Measurements from ENCODE around the gene DISP2.

DISP2 gene, protein sequence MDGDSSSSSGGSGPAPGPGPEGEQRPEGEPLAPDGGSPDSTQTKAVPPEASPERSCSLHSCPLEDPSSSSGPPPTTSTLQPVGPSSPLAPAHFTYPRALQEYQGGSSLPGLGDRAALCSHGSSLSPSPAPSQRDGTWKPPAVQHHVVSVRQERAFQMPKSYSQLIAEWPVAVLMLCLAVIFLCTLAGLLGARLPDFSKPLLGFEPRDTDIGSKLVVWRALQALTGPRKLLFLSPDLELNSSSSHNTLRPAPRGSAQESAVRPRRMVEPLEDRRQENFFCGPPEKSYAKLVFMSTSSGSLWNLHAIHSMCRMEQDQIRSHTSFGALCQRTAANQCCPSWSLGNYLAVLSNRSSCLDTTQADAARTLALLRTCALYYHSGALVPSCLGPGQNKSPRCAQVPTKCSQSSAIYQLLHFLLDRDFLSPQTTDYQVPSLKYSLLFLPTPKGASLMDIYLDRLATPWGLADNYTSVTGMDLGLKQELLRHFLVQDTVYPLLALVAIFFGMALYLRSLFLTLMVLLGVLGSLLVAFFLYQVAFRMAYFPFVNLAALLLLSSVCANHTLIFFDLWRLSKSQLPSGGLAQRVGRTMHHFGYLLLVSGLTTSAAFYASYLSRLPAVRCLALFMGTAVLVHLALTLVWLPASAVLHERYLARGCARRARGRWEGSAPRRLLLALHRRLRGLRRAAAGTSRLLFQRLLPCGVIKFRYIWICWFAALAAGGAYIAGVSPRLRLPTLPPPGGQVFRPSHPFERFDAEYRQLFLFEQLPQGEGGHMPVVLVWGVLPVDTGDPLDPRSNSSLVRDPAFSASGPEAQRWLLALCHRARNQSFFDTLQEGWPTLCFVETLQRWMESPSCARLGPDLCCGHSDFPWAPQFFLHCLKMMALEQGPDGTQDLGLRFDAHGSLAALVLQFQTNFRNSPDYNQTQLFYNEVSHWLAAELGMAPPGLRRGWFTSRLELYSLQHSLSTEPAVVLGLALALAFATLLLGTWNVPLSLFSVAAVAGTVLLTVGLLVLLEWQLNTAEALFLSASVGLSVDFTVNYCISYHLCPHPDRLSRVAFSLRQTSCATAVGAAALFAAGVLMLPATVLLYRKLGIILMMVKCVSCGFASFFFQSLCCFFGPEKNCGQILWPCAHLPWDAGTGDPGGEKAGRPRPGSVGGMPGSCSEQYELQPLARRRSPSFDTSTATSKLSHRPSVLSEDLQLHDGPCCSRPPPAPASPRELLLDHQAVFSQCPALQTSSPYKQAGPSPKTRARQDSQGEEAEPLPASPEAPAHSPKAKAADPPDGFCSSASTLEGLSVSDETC (N-terminal part only)

DNA sequence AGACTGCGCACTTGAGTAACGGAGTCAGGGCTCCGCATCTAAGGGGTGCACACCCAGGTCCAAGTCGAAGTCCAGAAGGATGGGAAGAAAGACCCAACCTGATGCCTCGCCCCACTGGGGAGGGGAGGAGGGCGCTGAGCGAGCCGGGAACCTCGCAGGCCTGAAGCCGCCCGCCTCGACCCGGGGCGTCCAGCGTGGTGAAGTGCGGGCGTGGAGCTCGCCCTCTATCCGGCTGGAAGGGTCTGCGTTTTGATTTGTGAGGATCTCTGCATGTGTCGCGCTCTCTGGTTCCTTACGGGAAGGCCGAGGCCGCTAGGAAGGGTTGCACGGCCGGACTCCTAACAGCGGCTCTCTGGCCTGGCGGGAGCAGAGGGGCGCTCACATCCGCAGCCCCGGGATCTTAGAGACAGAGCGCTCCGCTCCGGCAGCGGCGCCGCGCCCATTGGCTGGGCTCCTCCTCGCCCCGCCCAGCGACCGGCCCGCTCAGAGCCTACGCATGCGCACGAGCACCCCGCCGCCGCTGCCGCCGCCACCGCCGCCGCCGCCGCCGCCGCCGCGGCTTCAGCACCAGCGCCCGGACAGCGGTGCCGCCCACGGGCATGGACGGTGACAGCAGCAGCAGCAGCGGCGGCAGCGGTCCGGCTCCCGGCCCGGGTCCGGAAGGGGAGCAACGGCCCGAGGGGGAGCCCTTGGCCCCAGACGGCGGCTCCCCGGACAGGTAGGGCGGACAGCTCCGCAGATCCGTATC is at the start of gene DISP2:
Gene DISP2 (plus strand): TSS at position 497 of the 748 bp plus-strand sequence. CDS start 103 bp downstream, at position 600.
- peak; percentile 82 for DNase-seq

DNA sequence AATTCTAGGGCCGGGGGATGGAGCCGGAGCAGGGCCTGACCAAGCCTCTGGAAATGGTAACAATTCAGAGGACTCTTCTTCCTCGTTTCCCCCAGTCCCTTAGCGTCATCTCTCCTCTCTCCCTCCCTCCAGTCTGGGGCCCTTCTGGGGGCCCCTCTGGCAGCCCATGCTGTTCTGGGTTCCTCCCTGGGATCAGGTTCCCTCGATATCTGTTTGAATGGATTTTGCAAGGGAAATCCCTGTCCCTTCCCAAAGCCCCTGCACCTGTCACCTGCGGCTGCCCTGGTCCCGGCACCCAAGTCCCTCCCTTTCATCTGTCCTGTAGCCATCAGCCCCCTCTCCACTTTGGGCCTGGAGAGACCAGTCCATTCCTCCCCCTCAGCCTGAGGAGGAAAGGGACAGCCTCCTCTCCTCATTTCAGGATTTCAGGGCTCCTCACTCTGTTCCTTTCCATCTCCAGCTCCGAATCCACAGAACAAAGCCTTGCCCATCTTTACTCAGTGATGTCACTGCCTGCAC is 48.6 kb upstream of the DISP2 start:
- DNase-seq: no peak

DNA sequence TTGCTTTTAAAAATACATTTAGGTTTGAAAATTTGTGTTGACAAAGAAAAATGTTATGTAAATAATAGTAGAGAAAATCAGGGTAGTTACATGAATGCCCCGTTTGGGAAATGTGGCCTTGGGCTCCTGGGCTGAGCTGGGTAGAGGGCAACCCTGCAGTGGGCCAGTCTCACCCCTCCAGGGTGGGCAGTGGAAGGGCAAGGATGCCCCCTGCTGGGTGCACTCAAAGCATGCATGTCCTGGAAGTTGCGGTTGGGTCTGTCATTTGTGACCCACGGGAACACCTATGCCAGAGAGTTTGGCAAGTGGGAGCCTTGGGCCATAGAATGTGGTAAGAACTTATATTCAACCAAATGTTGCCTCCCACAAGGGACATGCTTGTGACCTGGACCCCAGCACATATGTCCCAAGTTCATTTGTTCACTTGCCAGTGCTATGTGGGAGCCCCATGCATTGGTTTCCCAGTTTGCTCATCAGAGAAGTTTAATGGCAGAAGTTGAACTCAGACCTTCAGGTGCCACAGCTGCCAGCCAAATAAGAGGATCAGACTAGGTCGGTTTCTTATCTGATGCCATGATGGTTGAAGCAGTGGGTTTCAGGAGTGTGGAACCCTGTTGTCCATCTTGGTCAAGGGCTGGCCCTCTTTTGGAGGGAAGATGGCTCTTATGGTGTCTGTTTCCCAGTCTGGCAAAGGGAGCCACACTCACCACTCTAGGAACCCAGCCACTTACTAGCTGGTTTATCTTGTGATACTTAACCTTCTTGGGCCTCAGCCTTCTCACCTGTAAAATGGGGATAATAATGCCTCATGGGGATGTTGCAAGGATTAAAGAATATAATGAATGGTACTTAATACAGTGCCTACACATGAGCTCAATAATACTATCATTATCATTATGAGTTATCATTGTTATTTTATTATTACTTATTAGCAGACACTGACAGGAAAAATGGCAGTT is 47.7 kb upstream of the DISP2 start:
- DNase-seq: peak; percentile 77

DNA sequence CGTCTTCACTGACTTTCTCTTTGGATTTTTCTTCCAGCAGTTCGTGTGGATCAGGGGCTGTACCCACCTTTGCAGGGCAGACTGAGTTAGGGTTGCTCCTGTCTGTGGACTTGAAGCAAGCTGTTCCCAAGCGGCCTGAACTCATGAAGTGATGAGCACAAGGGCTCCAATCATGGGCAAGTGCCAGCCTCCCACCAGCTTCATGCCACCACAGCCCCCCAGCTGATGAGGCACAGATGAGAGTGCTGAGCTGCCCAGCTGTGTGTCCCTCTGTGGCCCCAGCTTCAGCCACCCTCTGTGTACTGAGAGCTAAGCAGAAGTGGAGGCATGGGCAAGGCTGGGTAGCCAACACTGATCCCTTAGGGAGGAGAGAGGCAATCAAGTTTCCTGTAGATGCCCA is 47.0 kb upstream of the DISP2 start:
- no peak for DNase-seq

DNA sequence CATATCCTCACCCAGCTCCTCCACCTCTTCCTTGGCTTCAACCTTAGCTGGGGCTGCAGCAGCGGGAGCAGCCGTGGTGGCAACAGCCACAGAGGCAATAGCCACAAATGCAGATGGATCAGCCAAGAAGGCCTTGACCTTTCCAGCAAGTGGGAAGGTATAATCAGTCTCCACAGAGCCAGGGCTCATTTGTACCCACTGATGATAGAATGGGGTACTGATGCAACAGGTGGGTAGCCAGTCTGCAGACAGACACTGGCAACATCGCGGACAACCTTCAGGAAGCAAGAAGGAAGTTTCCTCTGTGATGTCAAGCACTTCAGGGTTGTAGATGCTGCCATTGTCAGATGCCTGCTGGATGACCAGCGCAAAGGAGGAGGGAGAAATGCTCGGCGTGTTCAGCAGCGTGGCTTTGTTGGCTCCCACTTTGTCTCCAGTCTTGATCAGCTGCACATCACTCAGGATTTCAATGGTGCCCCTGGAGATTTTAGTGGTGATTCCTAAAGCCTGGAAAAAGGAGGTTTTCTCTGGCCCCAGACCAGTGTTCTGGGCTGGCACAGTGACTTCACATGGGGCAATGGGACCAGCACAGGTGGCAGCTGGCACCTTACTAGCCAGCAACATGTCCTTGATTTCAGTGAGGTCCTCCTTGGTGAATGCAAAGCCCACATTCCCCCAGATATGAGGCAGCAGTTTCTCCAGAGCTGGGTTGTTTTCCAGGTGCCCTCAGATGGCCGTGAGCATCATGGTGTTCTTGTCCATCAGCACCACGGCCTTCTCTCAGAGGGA is 45.5 kb upstream of the DISP2 start:
- DNase-seq: no peak

DNA sequence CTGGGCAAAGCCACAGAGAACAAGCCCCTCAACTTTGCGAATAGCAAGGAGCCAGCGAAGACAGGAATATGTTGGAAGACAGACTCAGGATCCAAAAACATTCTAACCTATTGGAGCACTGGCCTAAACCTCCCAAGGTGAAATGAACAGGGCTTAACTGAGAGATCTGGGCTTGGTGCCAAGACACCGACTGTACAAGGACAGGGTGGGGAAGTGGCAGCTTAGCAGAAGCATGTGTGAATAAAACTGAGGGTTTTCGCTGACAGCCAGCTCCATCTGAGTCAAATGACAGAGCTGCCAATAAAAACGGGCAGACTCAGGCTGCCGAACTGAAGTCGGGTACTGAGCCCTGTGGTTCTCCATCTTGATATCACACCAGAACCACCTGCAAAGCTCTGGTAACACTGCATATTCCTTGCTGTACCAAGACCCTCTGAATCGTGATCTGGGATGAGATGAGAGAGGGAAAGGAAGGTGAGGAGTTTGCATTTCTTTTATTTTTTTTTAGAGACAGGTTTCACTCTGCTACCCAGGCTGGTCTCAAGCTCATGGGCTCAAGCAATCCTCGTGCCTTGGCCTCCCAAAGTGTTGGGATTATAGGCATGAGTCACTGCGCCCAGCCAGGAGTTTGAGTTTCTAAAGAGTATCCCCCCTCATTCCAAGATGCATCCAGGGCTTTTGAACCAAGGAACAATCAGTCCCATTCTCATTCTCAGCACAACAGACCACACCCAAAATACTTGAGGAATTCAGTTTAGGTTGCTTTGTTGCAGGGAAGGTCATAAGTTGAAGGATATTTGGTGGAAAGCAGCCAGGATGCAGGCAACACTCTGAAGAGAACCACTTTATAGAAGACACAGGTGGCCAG is 44.3 kb upstream of the DISP2 start:
- peak; percentile 69 for DNase-seq

DNA sequence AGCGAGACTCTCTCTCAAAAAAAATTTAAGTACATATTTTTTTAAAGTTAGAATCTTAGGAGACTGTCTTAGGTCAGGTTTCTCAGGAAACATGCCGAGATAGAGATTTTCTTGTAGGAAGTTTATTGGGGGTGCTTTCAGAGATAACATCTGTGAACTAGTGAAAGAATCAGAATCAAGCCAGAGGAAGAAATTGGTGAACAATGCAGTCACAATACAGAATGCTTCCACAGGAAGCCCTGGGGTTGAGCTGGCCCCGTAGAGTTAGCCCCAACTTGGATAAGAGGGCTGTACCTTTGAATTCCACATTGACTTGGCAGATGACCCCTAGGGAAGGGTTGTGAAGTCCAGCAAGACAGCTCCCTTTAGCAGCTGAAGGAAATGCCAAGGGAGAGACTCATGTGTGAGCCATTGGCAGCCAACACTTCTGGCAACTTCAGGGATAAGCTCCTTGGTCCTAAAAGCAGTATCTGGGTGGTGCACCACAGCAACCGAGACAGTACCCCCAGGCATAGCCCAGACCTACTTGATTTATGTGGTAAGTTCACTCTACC is 43.2 kb upstream of the DISP2 start:
- DNase-seq: no peak

DNA sequence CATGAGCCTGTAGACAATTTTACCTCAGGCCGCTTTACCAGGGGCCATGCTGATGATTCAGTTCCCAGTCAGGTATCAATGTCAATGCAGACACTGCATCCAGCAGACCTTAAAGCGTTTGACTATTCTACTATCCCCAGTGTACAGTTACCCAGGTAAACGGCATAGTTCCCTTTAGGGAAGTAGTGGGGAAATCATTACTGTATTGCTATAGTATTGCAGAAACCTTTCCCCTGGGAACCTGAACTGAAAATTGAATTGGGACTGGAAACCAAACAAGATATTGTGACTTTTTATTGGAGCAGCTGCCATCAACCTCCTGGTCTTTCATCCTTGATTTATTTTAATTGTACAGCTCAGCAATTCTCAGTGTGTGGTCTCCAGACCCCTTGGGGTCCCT is 41.1 kb upstream of the DISP2 start:
- DNase-seq: no peak

DNA sequence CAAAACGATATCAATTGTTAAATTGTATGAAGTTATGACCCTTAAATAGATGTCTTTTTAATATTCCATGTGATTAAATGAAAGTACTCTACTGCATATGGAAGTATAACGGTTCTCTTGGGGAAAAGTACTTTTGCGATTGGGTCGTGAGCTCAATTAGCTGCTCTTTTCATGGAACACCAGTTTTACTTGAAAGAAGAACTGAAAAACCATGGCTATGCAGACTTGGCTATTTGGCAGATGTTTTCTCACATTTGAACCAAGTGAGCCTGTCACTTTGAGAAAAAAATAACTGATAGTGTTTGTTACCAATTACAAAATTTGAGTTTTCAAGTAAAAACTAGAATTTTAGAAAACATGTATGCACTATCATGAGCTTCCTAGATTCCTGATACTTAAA is 40.4 kb upstream of the DISP2 start:
- no peak for DNase-seq

DNA sequence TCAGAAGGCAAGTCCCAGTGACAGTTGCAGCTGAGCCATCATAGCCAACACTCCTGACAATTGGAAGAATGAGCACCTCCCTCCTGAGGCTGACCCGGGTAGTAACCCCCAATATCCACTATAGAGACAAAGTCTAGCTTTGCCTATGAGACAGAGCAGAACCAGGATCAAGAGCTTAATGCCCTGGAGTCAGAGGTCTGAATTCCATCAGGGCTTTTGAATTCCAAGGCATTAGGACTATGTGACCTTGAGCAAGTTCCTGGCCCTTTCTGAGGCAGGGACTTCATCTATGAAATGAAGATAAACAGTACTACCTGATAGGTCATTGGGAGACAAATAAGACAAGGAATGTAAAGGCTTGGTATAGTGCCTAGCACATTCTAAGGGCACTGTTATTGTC is 37.6 kb upstream of the DISP2 start:
- DNase-seq: no peak

DNA sequence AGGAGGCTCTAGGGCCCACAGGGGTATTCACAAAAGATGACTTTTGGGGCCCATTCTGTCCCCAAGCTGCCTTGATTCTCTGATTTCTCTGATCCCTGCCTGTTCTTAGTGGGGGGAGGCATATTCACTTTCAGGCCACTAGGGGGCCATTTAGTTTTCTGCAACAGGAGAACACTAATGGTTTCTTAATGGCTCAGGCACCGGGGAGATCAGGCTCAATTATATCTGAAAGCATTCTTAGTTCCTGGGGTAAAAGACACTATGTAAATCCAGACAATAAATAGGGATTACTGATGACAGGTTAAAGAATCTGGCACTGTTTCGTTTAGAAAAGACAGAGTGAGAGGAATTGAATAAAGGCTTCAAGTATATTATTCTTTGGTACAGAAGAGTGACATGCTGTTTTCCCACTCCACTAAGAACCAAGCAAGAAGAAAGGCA is 37.1 kb upstream of the DISP2 start:
- peak; percentile 78 for DNase-seq

DNA sequence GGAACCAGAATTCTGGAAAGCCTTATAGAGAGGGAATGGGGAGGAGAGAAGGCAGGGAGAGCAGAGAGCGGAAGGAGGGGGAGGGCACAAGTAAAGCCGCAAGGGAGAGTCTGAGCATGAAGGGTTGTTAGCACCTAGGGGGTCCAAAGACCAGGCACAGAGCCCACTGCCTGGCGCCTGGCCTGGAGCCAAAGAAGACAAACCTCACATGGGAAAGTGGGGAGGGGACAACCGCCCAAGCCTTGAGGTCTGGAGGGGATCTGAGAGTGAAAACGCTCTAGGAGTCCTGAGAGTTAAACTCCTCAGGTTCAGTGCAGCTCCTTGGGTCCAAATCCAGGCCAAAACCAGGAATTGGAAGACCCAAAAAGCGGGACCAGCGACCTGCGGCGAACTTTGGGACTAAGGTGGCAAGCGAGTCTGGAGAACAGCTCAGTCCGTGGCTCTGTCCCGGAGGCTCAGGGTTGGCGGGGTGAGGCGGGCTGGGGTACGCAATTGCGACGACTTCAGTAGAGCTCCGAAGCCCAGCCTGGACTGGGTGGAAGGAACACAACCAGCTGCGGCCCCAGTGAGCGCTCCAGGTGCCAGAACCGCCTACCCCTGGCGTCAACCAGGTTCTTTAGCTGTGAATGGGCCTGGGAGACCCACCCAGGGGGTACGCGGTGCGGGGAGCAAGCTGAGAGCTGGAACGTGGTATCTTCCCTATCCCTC is 35.3 kb upstream of the DISP2 start:
- DNase-seq: no peak

DNA sequence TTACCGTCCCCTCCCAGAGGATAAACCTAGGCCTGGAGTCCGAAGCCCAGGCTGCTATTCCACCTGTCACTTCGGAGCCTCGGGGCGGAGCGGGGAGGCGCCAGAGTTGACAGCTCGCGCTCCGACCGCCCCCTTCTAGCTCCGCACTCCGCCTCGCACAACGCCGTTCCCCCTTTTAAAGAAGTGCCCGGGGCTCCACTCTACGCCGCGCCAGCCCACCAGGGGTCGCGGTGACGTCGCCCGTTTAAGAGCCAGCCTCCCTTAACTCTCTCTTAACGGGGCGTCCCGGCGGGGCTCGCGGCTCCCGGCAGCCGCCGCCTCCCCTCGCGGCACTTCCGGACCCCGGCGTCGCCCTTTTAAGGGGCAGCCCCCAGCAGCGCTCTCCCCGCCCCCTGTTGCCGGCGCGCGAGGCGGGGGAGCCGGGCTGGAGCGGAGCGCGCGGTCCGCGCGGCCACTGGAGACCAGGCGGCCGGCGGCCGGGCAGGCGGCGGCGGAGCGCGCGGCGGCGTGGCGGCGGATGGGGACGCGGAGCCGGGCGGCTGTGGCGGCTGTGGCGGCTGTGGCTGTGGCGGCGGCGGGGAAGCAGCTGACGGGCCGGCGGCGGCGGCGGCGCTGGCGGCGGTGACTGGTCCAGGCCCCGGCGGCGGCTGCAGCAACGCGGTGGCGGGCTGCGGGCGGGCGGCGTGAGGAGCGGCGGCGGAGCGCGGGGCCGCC is 34.6 kb upstream of the DISP2 start, which contains the start of gene INAFM2:
Gene INAFM2 (plus strand): TSS at position 454 of the 714 bp plus-strand sequence. CDS start 364 bp downstream, outside the sequence.
- peak; percentile 94 for DNase-seq

DNA sequence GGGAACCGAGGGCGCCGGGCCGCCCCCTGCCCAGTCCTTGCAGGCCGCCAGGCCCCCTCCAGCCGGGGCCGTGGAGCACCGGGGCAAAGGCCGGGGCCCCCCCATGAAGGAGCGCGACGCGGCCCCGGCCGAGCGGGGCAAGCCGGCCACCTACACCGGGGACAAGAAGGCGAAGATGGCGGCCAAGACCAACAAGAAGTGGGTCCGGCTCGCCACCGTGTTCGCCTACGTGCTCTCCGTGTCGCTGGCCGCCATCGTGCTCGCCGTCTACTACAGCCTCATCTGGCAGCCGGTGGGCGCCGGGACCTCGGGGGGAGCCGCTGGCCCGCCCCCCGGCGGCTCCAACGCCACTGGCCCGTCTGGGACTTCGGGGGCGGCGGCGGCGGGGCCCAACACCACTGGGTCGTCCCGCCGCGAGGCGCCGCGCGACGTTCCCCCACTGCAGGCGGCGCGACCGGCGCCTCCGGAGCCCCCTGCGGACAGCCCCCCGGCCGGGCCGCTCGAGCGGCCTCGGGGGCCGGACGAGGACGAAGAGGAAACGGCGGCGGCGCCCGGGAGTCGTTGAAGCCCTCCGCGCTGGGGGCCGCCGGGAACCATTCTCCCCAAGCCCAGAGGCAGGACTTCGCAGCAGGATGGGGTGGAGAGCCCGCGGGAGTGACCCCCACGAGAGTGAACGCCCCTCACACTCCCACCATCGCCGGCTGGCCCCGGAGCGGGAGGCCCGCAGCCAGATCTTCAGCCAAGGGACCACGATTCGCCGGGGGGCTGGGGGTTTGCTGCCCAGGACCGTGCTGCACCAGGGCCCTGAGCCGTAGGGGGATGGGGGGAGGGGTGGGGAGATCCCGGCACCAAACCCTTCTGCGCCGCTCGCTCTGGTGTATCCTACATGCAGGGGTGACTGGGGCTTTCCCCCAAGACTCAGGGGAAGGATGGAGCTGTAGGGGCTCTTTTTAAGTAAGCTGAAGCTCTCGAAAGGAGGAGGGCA is 33.8 kb upstream of the DISP2 start:
- no peak for DNase-seq

DNA sequence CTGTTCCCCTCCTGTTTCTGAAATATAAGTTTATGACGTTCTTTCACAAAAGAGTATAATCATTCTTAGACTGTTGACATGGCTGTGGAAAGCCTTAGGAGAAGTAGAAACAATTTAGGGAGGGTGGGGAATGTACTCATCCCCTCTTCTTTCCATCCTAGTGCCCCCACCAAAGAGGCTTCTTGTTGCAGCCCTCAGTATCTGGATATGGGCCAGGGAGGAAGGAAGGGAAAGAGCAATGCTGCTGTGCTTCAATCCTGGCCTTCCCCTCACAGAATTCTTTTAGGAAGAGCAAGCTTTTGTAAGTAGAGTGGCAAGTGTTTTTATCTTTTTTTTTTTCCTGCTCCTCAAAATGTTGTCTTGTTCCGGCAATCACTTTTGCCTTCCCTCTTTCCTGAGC is 32.8 kb upstream of the DISP2 start:
- DNase-seq: no peak

DNA sequence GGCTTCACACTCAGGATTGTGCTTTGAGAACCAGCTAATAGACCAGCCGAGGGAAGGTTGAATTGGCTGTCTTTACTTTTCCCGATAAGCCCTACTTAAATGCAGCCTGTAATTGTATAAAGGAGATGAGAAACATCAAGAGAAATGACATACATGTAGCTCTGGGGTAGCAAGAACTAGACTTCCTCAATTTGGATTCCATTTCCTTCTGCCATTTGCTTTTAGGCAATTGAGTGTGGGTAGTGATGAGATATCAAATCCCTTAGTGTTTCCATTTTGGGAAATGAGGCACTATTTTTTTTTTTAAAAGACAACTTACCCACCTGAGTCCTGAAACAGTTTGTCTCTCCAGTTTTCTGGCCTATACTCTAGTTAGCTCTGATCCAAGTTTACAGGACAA is 32.3 kb upstream of the DISP2 start:
- DNase-seq: no peak

All from hematopoietic multipotent progenitor cell treated with erythropoietin and hydrocortisone succinate and interleukin-3 and kit ligand, for 8 days (in vitro differentiated cells).